GM18870 (cell line): Measurements from ENCODE around the gene GRPEL1.
"Not testable (repeated sequence)": the region's sequence is repeated elsewhere in the genome, so short reads cannot be mapped to it uniquely, and the experiment has no call there.

Experiments
- ATAC-seq: cut with Tn5 transposase; IDR thresholded peaks from one replicate; pipeline ENCODE4 v1.9.1; 2021; ENCODE audit warnings: moderate library complexity; ENCODE audit not compliant: unreplicated experiment

The GRPEL1 gene

GRCh38 chr4:7094916-7095315 lies 27.1 kb upstream of the GRPEL1 start:
- no peak for ATAC-seq

- no peak for ATAC-seq
Measured at GRCh38 chr4:7092026-7092425, 24.2 kb upstream of the GRPEL1 start.

GRCh38 chr4:7089213-7089986 lies 21.5 kb upstream of the GRPEL1 start:
- no peak for ATAC-seq

GRCh38 chr4:7087036-7087435 lies 19.2 kb upstream of the GRPEL1 start:
- no peak for ATAC-seq

- no peak for ATAC-seq
Measured at GRCh38 chr4:7086384-7086783, 18.5 kb upstream of the GRPEL1 start.

GRCh38 chr4:7084564-7084961 lies 16.7 kb upstream of the GRPEL1 start:
- ATAC-seq: not testable (repeated sequence)

- ATAC-seq: no peak
Measured at GRCh38 chr4:7083597-7084563, 16.0 kb upstream of the GRPEL1 start.

GRCh38 chr4:7079909-7080308 lies 12.0 kb upstream of the GRPEL1 start:
- ATAC-seq: not testable (repeated sequence)

GRCh38 chr4:7079483-7079882 lies 11.6 kb upstream of the GRPEL1 start:
- not testable (repeated sequence) for ATAC-seq

- no peak for ATAC-seq
Measured at GRCh38 chr4:7078025-7078424, 10.2 kb upstream of the GRPEL1 start.

GRCh38 chr4:7077371-7077770 lies 9.5 kb upstream of the GRPEL1 start:
- no peak for ATAC-seq

GRCh38 chr4:7076696-7077082 lies 8.8 kb upstream of the GRPEL1 start:
- ATAC-seq: no peak

- ATAC-seq: no peak
Measured at GRCh38 chr4:7075962-7076695, 8.3 kb upstream of the GRPEL1 start.

GRCh38 chr4:7074426-7074825 lies 6.6 kb upstream of the GRPEL1 start:
- no peak for ATAC-seq

- ATAC-seq: no peak
Measured at GRCh38 chr4:7073526-7074390, 5.9 kb upstream of the GRPEL1 start.

- no peak for ATAC-seq
Measured at GRCh38 chr4:7073059-7073458, 5.2 kb upstream of the GRPEL1 start.

GRCh38 chr4:7070729-7071511 lies 3.1 kb upstream of the GRPEL1 start:
- peak; percentile 39 for ATAC-seq

- no peak for ATAC-seq
Measured at GRCh38 chr4:7068883-7069282, 1.0 kb upstream of the GRPEL1 start.

GRCh38 chr4:7068279-7068842 lies 497 bp upstream of the GRPEL1 start:
- no peak for ATAC-seq
